HS-27A (cell line): ENCODE data around the gene ROS1.
"Not testable (repeated sequence)": the region's sequence is repeated elsewhere in the genome, so short reads cannot be mapped to it uniquely, and the experiment has no call there.

Experiments
- DNase-seq: peaks from one replicate; pipeline ENCODE4 v3.0.0-alpha.2; 2012; ENCODE audit warnings: low read depth, missing footprints

ROS1 gene

GRCh38 chr6:117425431-117426153 is at the start of gene ROS1:
Gene ROS1 (minus strand): TSS chr6:117425942. CDS start chr6:117425656, 286 bp downstream.
- no peak for DNase-seq

DNA sequence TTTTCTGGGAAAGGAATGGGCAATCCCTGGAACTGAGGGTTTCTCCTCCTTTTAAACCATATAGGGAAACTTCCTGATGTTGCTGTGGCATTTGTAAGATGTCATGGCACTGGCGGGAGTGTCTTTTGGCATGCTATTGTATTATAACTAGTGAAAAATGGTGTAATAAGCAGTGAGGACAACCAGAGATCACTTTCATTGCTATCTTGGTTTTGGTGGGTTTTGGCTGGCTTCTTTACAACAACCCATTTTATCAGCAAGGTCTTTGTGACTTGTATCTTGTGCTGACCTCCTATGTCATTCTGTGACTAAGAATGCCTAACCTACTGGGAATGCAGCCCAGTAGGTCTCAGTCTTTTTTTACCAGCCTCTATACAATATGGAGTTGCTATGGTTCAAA is 47.7 kb upstream of the ROS1 start:
- no peak for DNase-seq

GRCh38 chr6:117472667-117473066 is 46.9 kb upstream of the ROS1 start:
- no peak for DNase-seq

DNA sequence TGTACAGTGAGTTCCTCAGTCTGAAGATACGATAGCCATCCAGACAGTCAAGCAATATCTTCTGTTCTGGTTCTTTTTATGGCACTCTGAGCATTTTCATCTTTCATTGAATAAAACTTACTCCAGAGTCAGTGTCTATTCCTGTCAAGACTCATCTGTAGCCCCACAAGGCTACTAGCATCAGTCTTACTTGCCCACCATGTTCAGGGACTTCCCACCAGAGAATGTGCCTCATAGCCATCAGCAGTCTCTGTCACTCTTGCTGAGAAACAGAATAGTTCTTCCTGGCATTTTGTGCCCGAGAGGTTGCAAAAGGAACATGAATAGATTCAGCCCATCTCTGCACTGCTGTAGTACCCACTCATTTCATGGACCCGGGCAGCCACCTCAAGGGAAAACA is 44.0 kb upstream of the ROS1 start:
- DNase-seq = no peak

- DNase-seq = no peak
Measured at GRCh38 chr6:117469356-117469755, 43.6 kb upstream of the ROS1 start.

DNA sequence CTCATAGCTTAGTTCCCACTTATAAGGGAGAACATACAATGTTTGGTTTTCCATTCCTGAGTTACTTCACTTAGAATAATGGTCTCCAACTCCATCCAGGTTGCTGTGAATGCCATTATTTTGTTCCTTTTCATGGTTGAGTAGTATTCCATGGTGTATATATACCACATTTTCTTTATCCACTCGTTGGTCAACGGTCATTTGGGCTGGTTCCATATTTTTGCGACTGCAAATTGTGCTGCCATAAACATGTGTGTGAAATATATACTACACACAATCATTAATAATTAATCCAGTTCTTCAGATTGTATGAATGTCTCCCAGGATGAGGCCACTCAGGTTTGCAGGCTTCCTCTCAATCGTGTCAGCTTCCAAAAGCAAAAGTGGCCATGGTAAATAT is 42.8 kb upstream of the ROS1 start:
- DNase-seq = not testable (repeated sequence)

DNA sequence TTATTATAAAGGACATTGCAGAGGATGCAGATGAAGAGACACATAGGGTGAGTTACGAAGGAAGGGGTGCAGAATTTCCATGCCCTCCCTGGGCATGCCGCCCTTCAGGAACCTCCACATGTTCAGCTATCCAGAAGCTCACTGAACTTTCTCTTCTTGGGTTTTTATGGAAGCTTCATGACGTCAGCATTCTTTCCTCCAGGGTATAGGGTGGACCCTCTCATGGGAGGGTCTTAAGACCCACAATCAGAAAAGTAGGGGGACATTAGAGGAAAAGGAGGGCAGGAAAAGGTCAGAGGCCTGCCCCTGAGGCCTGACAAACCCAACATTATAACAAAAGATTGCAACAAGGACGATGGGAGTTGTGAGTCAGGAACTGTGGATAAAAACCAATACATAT is 42.1 kb upstream of the ROS1 start:
- no peak for DNase-seq

DNA sequence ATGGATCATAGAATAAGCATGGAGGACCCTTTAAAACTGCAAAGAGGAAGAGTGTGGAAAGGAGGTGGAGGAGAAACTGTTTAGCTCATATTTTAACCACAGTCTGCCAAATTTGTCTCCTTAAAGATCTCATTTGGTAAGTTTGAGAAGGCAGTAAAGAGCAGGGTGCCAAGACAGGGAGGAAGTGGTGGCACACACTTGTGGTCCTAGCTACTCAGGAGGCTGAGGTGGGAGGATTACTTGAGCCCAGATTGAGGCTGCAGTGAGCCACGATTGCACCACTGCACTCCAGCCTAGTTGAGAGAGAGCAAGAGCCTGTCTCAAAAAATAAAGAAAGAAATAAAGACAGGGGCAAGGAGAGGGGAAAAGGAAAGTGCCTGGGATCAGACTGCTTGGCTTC is 39.9 kb upstream of the ROS1 start:
- DNase-seq = no peak

DNA sequence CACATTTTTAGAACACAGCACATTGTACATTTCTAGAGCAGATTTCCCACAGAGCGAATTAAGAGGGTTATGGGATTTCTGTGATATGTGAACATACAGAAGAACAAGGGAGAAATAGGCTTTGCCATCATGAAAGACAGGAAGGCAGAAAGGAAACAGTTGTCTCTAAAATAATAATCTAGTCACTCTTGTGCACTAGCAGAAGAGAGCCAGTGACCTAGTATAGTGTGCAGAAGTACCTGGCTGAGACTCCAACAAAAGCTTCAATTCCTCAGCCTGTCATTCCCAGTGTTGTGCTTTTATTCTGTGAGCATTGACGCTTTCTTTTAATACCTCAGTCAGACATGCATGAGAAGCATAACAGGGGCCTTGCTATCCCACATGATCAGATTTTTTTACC is 39.0 kb upstream of the ROS1 start:
- DNase-seq = no peak

DNA sequence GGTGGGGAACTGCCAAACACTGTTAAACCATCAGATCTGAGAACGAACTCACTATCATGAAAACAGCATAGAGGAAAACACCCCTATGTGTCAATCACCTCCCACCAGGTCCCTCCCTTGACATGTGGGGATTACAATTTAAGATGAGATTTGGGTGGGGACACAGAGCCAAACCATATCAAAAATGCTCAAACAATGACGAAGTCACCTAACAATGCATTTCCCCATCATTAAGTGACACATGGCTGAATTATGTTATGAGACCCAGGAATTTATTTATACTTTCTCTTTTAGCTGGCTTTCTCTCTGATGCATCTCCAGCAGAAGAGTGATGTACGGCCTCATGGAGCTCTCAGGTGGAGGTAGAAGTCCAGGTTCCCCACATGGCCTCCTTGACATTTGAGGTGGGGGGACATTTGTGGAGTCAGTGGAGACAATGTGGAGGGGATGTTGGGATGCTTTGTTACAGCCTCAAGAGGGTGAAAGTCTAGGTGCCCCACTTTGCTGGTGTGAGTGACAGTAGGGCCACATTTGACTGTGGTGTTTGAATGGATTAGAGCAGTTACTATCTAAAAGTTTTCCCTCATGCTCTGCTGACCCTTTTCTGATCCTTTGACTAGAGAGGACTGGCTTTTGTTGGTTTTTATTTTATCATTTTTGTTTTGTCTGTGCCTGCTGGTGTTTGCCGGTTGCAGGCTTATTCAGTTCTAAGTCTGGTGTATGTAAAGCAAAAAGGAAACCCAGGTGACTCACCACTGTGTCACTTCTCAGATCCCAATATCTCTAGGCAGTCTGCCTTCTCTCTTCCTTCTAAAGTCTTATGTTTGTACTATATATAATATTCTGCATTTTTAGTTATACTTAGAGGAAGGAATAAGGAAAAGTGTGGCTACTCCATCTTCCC is 38.3 kb upstream of the ROS1 start:
- peak; percentile 73 for DNase-seq

DNA sequence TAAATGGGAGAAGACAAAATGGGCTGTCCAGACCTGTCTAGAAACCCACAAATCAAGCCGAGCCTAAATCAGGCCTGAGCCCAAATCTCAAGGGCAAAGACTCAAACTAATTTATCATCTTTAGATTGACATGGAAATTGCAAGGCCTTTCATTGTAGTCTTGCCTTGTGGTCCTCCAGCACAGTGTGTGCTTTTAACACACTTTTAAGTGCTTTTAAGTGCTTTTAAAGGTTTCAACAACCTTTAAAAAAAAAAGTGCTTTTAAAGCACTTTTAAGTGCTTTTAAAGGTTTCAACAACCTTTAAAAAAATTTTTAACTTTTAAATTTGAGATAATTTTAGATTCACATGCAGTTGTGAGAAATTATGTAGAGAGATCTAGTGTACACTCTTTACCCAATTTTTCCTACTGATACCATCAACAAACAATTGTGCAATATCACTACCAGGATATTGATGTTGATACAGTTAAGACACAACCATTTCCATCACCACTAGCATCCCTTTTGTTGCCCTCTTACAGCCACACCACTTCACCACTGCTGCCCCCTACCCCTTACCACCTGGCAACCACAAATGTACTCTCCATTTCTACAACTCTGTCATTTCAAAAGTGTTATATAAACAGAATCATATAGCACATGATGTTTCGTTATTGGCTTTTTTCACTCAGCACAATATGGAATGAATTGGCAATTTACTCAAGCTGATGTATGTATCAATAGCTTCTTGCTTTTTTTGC is 33.6 kb upstream of the ROS1 start:
- DNase-seq = no peak

DNA sequence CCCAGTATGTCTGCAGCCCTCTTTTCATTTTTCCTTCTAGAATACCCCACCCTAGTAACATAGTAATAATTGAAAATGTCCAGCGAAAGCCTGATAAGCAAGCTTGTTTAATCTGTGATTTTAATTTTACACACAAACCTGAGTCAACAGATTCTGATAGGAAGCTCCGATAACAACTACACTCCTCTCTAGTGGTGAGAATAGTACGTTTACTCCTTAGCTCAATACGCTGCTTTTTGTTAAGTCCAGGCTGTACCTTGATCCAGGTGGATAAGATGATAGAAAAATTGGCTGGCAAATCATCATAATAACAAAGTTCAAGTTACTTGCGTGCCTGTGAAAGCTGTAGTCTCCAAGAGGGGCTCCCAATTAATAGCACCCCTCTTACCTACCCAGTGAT is 31.3 kb upstream of the ROS1 start:
- no peak for DNase-seq

DNA sequence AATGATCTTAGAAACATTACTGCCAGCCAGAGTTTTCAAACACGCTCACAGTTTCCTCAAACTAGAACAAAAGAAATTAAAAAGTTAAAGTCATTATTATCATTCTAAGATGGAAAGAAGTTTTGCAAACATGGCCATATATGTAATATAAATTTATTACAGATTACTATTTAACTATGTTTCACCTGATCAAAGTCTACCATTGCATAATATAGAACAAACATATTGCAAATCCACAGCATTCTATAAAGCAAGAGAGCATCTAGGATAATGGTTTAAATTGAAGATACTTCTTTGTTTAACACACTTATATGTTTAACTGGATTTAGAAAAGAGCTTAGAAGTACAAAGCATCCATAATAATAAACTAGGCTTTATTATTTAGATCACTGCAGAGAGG is 30.5 kb upstream of the ROS1 start:
- DNase-seq = no peak

DNA sequence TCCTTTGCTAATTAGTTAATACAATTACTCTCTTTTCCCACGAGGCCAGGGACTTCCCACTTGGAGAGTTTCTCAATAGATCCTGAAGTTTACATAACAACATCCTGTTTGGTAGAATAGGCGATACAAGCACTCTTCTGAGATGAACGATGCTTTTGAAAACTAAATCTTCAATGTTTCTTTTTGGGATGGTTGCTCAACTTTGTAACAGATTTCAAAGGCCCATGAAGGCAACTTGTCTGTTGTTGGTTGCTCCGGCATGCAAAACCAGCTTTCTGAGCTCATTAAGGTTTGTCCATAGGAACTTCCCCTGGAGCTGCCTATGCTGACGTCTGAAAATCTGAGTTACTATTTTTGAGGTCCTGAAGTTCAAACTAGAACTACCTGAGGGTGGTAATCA is 25.9 kb upstream of the ROS1 start:
- DNase-seq = no peak

DNA sequence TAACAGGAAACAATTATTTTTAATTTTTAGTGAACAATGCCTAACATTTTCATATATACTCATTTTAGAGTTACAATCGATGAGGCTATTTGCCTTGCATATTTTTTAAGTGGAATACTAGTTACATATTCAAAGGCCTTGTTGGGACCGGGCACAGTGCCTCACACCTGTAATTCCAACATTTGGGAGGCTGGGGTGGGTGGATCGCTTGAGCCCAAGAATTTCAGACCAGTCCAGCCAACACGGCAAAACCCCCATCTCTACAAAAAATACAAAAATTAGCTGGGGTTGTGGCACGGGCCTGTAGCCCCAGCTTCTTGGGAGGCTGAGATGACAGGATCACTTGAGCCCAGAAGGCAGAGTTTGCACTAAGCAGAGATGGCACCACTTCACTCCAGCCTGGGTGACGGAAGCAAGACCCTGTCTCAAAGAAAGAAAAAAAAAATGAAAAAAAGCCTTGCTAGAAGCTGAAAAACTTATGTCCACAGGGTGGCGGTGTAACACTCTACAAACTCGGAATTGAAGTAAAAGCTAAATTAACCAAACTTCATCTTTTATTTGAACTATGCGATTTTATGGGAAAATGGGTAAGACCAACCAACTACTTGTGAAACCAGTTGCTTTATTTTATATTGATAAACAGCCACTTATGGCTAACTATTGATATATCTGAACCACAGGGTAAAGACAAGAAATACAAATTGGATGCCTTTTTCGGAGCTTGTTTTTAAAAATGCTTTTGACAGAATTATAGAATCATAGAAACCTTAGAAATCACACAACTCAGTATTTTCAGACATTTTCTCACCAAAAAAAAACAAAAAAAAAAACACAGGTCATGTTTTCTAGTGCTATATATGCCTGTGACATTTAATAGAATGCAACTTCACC is 24.1 kb upstream of the ROS1 start:
- DNase-seq = no peak

DNA sequence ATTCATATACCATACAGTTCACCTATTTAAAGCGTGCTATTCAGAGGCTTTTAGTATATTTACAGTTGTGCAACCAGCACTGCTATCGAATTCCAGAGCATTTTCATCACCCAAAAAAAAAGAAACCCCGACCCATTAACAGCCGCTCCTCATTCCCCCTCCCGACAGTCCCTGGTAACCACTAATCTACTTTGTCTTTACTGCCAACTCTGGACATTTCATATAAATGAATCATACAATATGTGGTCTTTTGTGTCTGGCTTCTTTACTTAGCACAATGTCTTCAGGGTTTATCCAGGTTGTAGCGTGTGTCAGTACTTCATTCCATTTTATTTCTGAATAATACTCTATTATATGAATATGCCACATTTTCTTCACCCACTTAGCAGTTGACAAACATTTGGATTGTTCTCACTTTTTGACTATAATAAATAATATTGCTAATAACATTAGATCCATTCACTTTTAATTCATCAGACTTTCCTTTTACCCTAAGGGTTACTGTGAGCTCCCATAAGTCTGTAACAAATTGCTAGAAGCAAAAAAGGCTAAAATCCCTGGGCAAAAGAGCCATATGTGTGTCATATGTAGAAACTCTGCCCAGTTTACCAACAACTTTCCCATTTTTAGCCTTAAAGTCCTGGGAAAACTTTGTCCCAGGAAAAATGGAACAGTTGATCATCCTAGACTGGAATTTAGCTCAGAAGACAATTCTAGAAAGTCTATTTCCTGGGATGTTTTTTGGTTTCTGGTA is 23.2 kb upstream of the ROS1 start:
- DNase-seq = peak; percentile 91

GRCh38 chr6:117448011-117448410 is 22.3 kb upstream of the ROS1 start:
- DNase-seq = no peak

DNA sequence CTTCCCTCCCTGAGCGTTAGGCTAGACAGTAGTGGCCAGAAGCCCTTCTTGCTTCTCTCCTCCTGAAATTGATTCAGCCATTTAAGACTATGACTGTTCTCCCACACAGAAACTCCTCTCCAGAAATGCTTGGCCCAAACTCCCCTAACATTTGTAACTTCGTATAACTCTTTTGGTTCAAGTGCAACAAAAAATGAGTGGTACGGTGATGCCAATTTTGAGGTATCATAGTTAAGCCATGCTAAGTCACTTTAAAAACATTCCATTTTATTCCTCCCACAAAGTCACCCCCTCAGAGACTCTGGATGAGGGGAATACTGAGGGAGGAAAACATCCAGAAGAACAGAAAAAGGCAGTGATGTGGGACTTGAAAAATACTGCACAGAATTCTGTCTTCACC is 21.1 kb upstream of the ROS1 start:
- DNase-seq = no peak

DNA sequence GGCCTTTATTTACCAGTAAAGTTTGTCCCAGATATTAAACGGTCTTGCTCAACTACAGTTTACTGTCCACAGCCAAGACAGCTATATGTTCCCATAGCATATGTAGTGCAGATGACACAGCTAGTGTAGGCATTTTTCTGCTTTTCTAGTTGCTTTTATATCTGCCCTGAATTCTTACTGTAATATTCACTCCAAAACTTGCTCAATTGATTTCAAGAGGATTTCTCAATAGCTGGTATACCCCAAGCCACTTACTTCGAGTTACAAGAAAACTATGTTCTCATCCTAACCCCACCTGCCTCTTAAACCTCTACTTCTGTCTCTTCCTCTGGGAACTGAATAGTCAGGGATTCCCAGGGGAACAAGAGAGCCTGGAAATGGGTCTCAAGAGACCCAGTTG is 18.9 kb upstream of the ROS1 start:
- no peak for DNase-seq

DNA sequence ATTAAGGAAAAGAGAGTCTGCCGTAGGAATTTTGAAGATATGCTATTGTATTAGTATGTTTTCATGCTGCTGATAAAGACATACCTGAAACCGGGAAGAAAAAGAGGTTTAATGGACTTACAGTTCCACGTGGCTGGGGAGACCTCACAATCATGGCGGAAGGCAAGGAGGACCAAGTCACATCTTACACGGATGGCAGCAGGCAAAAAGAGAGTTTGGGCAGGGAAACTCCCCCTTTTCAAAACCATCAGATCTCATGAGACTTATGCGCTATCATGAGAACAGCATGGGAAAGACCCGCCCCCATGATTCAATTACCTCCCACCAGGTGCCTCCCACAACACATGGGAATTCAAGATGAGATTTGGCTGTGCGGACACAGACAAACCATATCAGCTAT is 16.6 kb upstream of the ROS1 start:
- DNase-seq = not testable (repeated sequence)

DNA sequence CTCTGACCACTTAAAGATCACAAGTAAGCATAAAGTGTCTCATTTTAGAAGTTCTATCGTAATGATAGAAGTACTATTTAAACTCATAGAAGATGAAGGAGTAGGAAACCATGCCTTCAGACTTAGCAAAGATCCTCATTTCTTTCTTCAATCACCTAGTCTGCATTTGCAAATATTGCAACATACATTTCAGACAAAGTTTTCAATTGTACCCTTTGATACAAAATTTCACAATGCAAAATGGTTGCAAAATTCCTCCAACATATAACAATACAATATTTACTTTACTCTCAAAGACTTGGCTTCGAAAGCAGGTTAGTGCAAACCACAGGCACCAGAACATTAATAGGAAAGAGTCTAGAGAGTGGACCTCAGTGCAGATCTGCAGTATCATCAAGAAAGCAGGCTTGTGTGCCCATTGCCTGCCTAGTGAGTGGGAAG is 16.1 kb upstream of the ROS1 start:
- no peak for DNase-seq
